Urinary bladder (tissue), 4 donors: ENCODE data around the gene GPC6. TPM values are rescaled to one million over a fixed set of nuclear protein-coding genes. Genes with fewer than 3 reads are reported as not detected.
"Not testable (repeated sequence)": the region's sequence is repeated elsewhere in the genome, so short reads cannot be mapped to it uniquely, and the experiment has no call there.

Source experiments
- DNase-seq: peaks from one replicate; pipeline ENCODE4 v3.0.0-alpha.2; 2015; ENCODE audit errors: extremely low spot score
- H3K27ac ChIP-seq: one replicate; pipeline ENCODE4 v1.5.1; 2013; ENCODE audit warnings: low read depth, mild to moderate bottlenecking, moderate library complexity
- H3K36me3 ChIP-seq: one replicate; pipeline ENCODE4 v1.6.1; 2013; ENCODE audit warnings: mild to moderate bottlenecking, moderate library complexity; ENCODE audit not compliant: insufficient read depth
- H3K4me1 ChIP-seq: one replicate; pipeline ENCODE4 v1.6.1; 2013; ENCODE audit warnings: mild to moderate bottlenecking, moderate library complexity; ENCODE audit not compliant: insufficient read depth
- H3K4me3 ChIP-seq: one replicate; pipeline ENCODE4 v1.5.1; 2013; ENCODE audit warnings: low read depth, low read length
- WGBS: extraction: QIAGEN DNeasy Blood & Tissue Kit; methylation state at CpG from one replicate; pipeline ENCODE4 v1.1.7; 2013; 5-methylcytosine and 5-hydroxymethylcytosine counted together
- polyA plus RNA-seq: library from polyadenylated mRNA; stranded (reverse); fragments of 200-250 nt; gene quantifications from one replicate; pipeline ENCODE4 v1.2.3, GENCODE V29; 2013
- total RNA-seq: library from RNA; depleted of rRNA; stranded (reverse); fragments of >200 nt; gene quantifications from one replicate; pipeline ENCODE4 v1.2.3, GENCODE V29; 2014
- donor health status: healthy with polysubstance abuse.
- donor health status: healthy.

The GPC6 gene
- total and polyA plus RNA-seq, 2 donors = 8.8 to 126 TPM

DNA sequence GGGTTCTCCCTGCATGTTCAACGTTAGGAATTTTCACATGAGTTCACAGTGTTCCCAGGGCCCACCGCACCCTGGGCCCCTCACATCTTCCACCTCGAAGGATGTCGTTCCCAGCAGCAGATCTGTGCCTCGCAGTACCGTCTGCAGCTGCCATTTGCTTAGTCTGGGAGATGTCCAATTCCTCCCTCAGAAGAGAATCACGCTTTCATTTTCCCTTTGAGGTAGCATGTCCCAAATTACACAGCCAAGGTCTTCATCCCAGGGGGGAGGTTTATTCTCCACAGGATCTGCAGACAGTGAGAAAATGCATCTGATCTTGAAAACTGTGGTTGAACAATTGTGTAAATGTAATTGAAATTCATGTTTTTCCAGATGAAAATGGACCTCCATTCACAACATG is 1102.7 kb downstream of the GPC6 start:
- DNase-seq = no peak
- 65% methylated on average over 7 of the region's 7 CpGs for WGBS
- Histone ChIP-seq H3K4me3 (no peak overlapping the region), H3K4me1 (no peaks in the 10 kb centered on the region), H3K36me3 (no peaks in the 10 kb centered on the region), H3K27ac (no peak overlapping the region)

DNA sequence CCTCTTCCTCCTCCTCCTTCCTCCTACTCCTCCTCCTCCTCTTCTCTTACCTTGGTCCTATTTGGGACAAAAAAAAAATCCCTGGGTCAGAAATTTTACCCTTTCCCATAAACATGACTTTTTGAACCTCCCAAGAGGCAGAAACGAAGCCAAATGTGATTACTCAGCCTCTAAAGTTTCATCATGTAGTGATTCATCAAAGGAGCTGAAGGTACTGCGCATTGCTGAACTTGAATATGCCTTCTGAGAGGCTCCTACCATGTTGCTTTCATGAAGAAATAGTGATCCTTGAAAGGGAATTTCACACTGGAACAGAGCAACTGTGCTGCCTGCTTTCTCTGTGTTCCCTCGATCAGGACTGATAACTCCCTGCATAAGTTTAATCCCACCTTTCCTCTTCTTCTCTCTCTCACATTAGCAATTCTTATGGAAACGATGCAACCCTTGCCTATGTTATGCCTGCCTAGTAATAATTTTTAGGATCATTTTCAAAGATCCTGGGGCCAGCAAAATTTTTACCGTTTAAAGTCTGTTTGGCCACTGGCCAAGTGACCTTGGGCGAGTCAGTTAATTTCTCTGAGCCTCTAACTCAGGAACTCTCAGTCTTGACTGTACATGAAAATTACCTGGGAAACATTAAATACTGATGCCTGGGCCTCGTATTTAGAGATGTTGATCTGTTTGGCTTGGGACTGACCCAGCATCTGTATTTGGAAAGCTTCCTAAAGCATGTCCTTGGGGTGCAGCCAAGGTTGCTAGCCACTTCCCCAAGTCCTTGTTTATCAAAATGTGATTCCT is 1103.3 kb downstream of the GPC6 start:
- Histone ChIP-seq H3K4me1 (no peaks in the 10 kb centered on the region), H3K27ac (peak overlapping the region; percentile 60), H3K36me3 (no peaks in the 10 kb centered on the region), H3K4me3 (no peak overlapping the region)
- WGBS = 34% methylated on average over 7 of the region's 7 CpGs
- DNase-seq = no peak

DNA sequence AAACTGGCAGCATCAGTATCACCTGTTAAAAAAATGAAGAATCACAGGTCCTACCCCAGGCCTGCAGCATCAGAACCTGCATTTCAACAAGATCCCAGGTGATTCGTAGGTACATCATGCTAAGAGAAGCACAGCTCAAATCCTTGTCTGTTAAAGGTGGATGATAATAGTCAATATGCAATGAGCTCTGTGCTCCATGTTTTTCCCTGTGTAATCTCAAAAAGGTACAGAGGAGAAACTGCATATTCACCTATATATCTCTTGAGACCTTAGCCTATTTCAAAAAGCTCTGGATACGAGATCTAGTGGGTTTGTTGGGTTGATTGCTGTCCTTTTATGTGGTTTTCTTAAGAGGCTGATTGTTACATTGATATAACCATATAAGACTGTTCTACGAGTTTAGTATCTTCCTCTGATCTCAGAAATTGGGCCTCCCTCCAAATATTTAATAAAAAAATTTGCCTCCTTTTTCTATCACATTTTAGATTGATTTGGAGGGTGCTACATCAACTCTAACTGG is 1104.0 kb downstream of the GPC6 start:
- H3K36me3 ChIP-seq = no peaks in the 10 kb centered on the region
- no peak overlapping the region for H3K27ac ChIP-seq
- H3K4me3 ChIP-seq = no peak overlapping the region
- no peaks in the 10 kb centered on the region for H3K4me1 ChIP-seq
- WGBS = 80% methylated on average over 3 of the region's 3 CpGs
- no peak for DNase-seq

DNA sequence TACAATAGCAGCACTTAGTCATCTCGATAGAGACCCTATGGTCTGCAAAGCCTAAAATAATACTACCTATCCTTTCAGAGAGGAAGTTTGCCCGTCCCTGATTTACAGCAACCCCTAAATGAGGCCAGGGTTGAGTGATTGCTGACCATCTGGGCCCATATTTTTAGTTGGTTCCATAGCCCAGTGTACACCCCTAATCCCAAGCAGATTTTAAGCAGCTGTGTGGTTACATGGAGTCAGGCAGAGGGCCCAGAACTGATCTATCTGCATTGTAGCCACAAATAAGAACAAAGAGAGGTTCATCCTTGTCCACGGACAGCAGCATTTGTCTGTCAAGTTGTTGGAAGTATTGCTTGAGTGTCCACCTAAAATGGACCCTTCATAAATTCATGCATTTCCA is 1104.7 kb downstream of the GPC6 start:
- Histone ChIP-seq H3K36me3 (no peaks in the 10 kb centered on the region), H3K4me1 (no peaks in the 10 kb centered on the region), H3K4me3 (no peak overlapping the region), H3K27ac (no peak overlapping the region)
- WGBS = 85% methylated on average over 3 of the region's 3 CpGs
- no peak for DNase-seq

DNA sequence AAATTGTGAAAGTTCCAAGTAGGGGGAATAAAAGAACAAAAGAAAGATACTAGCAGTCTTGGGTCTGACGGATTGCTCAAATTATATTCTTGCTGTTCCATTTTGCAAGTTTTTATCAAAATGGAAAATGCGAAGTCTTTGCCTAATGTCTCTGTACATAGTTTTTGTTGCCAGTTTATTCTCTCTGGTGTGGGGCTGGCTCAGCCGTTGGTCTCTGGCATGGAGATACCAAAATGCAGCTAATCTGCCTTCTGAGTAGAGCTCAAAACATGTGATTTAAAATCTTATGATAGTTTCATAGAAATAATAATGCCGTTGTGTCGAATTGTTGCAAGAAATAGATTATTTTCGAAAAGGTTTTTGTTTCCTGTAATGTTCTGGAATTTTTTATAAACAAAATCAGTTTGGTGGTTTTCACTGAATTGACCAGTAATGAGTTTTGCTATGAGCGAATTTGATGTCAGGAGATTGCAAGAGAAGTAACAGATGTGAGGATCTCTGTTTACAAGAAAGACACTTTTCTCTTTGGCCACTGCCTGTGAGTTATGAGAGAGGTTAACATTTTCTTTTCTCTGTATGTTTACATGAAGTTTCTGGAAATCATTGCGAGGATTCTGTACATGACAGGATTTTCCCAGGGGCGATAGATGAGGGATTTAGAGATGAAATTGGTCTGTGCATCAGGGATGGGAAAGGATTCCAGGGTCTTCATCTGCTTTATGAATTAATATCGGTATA is 1105.9 kb downstream of the GPC6 start:
- H3K4me1 ChIP-seq = no peaks in the 10 kb centered on the region
- 36% methylated on average over 10 of the region's 10 CpGs for whole genome bisulfite sequencing
- DNase-seq = no peak
- no peaks in the 10 kb centered on the region for H3K36me3 ChIP-seq
- H3K4me3 ChIP-seq = no peak overlapping the region
- peak overlapping the region; percentile 40 for H3K27ac ChIP-seq

DNA sequence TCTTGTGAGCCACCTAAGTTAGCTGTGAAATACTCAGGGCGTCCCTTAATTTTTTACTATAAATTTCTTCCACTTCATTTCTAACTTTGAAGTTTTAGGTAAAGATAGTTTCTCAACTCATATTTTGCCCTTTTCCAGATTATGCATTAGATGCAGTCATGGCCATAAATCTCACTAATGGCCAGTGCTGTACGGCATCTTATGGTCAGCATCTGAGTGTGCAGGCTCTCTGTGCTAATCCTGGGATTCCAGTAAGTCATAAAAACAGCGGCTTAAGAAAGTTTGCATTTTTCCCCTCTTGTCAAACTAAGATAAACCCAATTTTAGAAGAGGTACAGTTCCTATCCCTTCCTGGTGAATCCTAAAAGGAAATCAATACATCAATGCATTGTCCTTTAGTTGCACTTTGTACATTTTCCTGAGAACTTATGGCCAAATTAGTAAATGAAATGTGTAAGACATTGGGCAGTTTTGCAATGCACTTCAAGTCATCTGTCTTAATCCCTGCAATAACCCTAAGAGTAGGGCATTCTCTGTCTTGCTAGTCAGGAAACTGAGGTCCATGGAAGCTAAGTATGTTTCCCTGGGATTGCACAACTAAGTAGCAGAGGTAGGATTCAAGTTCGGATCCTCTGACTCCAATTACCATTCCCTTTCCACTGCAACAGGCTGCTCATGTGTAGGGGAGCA is 1106.7 kb downstream of the GPC6 start:
- Histone ChIP-seq H3K27ac (no peak overlapping the region), H3K4me1 (no peaks in the 10 kb centered on the region), H3K36me3 (no peaks in the 10 kb centered on the region), H3K4me3 (no peak overlapping the region)
- no peak for DNase-seq
- 46% methylated on average over 4 of the region's 4 CpGs for WGBS

DNA sequence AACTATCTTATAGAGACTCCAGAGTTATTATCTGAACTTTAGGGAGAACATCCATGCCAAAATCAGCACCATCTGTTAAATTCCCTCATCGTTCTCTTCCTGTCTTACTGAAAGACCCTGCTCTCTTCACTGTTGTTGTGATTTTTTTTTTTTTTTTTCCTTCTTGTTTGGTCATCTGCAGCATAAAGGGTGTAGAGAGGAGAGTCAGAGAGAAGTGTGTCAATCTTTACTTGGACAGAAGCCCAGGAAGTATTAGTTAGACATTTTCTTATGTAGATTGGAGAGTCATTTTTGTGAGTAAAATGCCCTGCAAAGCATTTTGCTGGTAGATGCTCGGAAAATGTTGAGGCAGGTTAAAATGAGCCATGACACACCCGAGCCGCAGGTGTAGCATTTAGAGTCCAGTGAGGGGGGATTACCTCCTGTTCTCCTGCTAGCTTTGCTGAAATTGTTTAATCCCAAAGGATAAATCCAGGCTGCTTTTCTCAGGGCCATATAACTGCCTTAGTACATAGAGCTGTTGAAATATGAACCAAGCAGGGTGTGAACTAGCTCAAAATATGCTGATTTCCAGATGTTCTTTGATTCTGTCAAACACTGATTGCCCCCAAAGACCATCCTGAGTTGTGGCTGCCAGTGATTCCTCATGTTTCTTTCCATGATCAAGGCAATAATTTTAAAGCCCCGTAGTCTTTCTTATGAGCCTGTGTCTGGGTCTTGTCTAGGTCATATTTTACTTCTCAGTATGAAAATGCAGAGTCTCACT is 1109.3 kb downstream of the GPC6 start:
- Histone ChIP-seq H3K4me1 (no peaks in the 10 kb centered on the region), H3K27ac (no peak overlapping the region), H3K4me3 (no peak overlapping the region), H3K36me3 (no peaks in the 10 kb centered on the region)
- DNase-seq = no peak
- 77% methylated on average over 5 of the region's 5 CpGs for WGBS

DNA sequence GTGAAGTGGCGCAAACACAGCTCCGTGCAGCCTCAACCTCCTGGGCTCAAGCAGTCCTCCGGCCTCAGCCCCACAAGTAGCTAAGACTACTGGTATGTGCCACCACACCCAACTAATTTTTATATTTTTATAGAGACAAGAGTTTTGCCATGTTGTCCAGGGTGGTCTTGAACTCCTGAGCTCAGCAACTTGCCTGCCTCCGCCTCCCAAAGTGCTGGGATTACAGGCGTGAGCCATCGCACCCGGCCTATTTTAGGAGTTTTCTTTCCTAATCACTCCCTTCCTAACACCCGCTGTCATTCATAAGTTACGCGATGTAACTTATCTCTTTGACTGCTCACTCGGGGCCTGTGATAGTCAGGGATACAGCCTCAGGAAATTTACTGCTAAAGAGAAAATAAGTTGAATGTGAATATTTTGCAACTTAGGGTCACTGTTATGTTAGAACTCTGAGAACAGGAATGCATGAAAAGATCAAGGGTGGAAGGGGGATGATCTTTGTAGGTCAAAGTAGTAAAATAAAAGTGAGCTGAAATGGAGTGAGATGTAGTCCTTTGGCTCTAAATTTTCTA is 1112.6 kb downstream of the GPC6 start:
- DNase-seq = no peak
- WGBS = 95% methylated on average over 11 of the region's 11 CpGs
- Histone ChIP-seq H3K4me1 (no peaks in the 10 kb centered on the region), H3K27ac (no peak overlapping the region), H3K4me3 (no peak overlapping the region), H3K36me3 (no peaks in the 10 kb centered on the region)

DNA sequence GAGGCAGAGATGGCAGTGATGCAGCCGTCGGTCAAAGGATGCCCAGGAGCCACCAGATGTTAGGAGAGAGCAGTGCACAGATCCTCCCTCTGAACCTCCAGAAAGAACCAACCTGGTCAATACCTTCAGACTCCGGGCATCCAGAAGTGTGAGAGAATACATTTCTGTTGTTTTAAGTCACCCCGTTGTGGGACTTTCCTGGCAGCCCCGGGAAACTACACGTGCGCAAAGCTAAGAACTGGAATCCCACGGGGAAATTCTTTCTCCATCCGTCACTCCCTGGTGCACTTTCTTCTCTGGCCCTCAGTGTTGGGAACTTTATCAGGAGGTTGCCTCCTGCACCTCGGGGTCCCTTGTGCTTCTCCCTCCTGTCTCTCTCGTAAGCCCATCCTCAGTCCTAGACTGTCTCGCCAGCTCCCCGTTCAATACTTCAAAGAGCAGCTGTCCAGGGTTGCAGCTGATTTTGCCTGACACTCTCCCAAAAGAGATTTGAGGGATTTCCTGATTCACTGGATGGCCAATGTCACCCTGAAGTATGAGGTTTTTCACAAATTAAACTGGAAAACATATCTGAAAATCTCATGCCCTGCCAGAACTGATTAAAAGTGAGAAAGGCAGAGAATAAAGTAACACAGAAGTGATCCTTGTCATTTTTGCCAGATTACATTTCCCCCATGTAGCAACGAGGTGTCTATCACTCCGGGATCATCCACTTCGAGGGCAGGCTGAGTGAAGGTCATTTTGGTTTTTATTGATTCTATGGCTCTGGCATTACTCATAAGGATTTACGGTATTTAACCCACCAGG is 1116.0 kb downstream of the GPC6 start:
- no peak for DNase-seq
- WGBS = 56% methylated on average over 17 of the region's 17 CpGs
- no peak overlapping the region for H3K4me3 ChIP-seq
- no peaks in the 10 kb centered on the region for H3K36me3 ChIP-seq
- H3K27ac ChIP-seq = no peak overlapping the region
- no peaks in the 10 kb centered on the region for H3K4me1 ChIP-seq

DNA sequence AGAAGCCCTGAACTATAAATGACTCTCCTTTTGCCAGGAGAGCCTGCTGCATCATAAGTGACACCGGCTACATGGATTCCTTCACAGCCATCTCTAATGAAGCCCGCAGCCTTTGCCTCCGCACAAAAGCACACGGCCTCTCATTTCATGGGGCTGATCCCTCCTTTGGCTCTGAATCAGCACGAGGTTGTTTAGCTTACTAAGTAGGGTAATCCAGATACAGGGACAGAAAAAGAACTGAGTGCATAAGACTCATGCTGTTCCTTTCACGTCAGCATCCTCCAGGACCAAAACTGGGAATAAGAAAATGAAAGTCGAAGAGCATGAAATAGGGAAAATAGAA is 1116.6 kb downstream of the GPC6 start:
- Histone ChIP-seq H3K4me1 (no peaks in the 10 kb centered on the region), H3K36me3 (no peaks in the 10 kb centered on the region), H3K4me3 (no peak overlapping the region), H3K27ac (peak overlapping the region; percentile 45)
- WGBS = 31% methylated on average over 7 of the region's 7 CpGs
- DNase-seq = no peak

DNA sequence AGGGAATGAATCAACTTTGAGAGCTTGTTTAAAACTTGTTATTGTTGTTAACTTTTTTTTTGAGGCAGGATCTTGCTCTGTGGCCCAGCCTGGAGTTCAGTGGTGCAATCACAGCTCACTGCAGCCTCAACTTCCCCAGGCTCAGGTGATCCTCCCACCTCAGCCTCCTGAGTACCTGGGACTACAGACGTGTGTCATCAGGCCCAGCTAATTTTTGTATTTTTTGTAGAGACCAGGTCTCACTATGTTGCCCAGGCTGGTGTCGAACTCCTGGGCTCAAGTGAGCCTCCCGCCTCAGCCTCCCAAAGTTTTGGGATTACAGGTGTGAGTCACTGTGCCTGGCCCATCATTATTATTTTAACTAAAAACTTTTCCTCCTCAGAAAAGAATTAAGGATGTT is 1117.1 kb downstream of the GPC6 start:
- WGBS = 89% methylated on average over 3 of the region's 3 CpGs
- peak overlapping the region; percentile 45 for H3K27ac ChIP-seq
- H3K4me3 ChIP-seq, H3K4me1 ChIP-seq, H3K36me3 ChIP-seq, DNase-seq: not testable (repeated sequence)

DNA sequence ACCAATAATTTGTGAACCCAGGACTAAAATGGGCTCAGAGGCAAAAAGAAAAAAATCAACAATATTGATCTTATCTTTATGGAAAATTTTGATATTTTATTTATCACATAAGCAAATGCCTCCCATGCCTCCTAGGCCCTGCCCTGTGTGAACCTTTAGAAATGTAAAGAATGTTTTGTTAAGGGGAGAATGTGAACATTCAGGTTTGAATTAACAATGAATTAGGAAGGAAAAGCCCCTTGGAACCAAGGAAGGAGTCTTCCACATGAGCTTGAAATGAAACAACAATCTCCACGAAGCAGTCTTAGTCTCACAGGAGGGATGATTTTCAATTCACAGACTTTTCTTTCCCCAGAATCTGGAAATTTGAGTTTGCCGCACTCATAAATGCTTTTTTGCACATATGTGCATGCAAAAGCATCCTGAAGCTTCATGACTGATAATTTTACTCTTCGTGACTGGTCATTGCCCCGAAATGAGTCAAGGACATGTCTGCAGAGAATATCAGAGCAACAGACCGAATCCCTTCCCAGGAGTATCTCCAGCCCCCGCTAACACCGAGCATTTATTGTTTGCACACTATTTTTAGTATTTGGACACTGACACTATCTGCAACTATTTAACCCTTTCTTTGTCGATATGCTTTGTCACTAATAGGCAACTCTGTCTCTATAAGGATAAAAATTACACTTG is 1117.7 kb downstream of the GPC6 start:
- Histone ChIP-seq H3K27ac (no peak overlapping the region), H3K4me3 (no peak overlapping the region), H3K4me1 (no peaks in the 10 kb centered on the region), H3K36me3 (no peaks in the 10 kb centered on the region)
- DNase-seq = no peak
- WGBS = 18% methylated on average over 8 of the region's 8 CpGs
